Heart left ventricle (tissue), 16 donors: ENCODE results near the gene MED17. TPM values are rescaled to one million over a fixed set of nuclear protein-coding genes. Genes with fewer than 3 reads are reported as not detected.

ENCODE experiments used
- ATAC-seq, 4 donors: fragments of 200-7000 bp; cut with Tn5 transposase; one replicate each; pipeline ENCODE4 v1.9.1; 2020 to 2022; ENCODE audit warnings: moderate library complexity in 4 of 4, mild to moderate bottlenecking in 3 of 4, moderate number of reproducible peaks in 1 of 4
- DNase-seq, 5 donors: peaks; one replicate each; pipeline ENCODE4 v3.0.0-alpha.2; 2020
- H3K27ac ChIP-seq, 12 donors: fragments of 200-600 bp; sonication (generic) in 4 of 12; one replicate each; pipeline versions ENCODE4 v1.5.0 to v1.8.0; 2016 to 2022; ENCODE audit warnings: mild to moderate bottlenecking in 2 of 12
- H3K27me3 ChIP-seq, 9 donors: fragments of 200-600 bp; sonication (generic) in 2 of 9; one replicate each; pipeline versions ENCODE4 v1.5.1 to v1.8.0; 2016 to 2022; ENCODE audit warnings: mild to moderate bottlenecking in 3 of 9
- H3K36me3 ChIP-seq, 9 donors: fragments of 200-600 bp; sonication (generic) in 2 of 9; one replicate each; pipeline versions ENCODE4 v1.5.0 to v1.8.0; 2018 to 2022; ENCODE audit warnings: mild to moderate bottlenecking in 2 of 9
- H3K4me1 ChIP-seq, 12 donors: fragments of 200-600 bp; sonication (generic) in 4 of 12; one replicate each; pipeline versions ENCODE4 v1.5.0 to v1.8.0; 2016 to 2022; ENCODE audit warnings: mild to moderate bottlenecking in 3 of 12
- H3K4me3 ChIP-seq, 12 donors: fragments of 200-600 bp; sonication (generic) in 4 of 12; one replicate each; pipeline versions ENCODE4 v1.5.0 to v1.8.0; 2017 to 2022; ENCODE audit warnings: mild to moderate bottlenecking in 9 of 12, moderate library complexity in 4 of 12
- H3K9me3 ChIP-seq, 12 donors: fragments of 200-600 bp; sonication (generic) in 4 of 12; one replicate each; pipeline versions ENCODE4 v1.5.0 to v1.8.0; 2016 to 2022; ENCODE audit warnings: mild to moderate bottlenecking in 1 of 12
- POLR2A ChIP-seq, 2 donors: fragments of 450-650 bp; IDR thresholded peaks; one replicate each; pipeline ENCODE4 v1.6.1; 2017; ENCODE audit warnings: antibody characterized with exemption in 2 of 2, mild to moderate bottlenecking in 2 of 2, moderate library complexity in 2 of 2
- WGBS, 4 donors: extraction: QIAGEN DNeasy Blood & Tissue Kit in 2 of 4; methylation state at CpG; one replicate each; pipeline versions ENCODE4 v1.1.5 to v1.1.7; 2013 to 2018; 5-methylcytosine and 5-hydroxymethylcytosine counted together
- intact Hi-C, 10 donors: fragments of 100-400 bp; cut with DNase I; formaldehyde crosslinking; loops; one replicate each; pipeline versions ENCODE4 v1.11.1 to v1.14.2; 2022
- polyA plus RNA-seq, 2 donors: library from polyadenylated mRNA; stranded (reverse); fragments of 200-250 nt; gene quantifications; one replicate each; pipeline ENCODE4 v1.2.3, GENCODE V29; 2013
- total RNA-seq, 9 donors: library from RNA; depleted of rRNA in 2 of 9; stranded (reverse); fragments of >200 nt in 2 of 9; fragmentation: NEBNext Ultra II Directional in 3 of 9; extraction: Animal tissue kit (Norgen Biotek cat#: 25700) in 3 of 9; gene quantifications; one replicate each; pipeline versions ENCODE4 v1.1.0 to v1.2.4, GENCODE V29; 2016 to 2023
- TF ChIP-seq, protein P1 (sequence below), 12 donors: fragments of 200-600 bp; sonication (generic) in 4 of 12; IDR thresholded peaks; one replicate each; pipeline versions ENCODE4 v1.5.0 to v1.8.0; 2018 to 2022; ENCODE audit warnings: antibody characterized with exemption in 12 of 12, mild to moderate bottlenecking in 5 of 12
- donor health status: ischemic (EF 13 %, LVEDD 7.1; RV severe dilation, severe dysfunction).
- donor health status: healthy with polysubstance abuse.
- donor health status: DM: no; HTN: yes; CAD: no.
- donor health status: DM: no; HTN: no; CAD: no.
- donor health status: ischemic (EF 25% LVEDD 6.9; RV normal size, moderate dysfunction).
- donor health status: ischemic (EF 25% LVEDD 5.7; RV mildly dilated, moderate dysfunction).
- donor health status: healthy.
- donor health status: DM: yes; HTN: yes; CAD: no.
- donor health status: ischemic (EF 35%, LVEDD 5.7; RV mildly dilated, moderate dysfunction).
- donor health status: nonischemic (EF 11% LVEDD 7.7; RV severe dilation, severe dysfunction).
- donor health status: DM: yes; HTN: yes; CAD: no.
- donor health status: PGD.
- donor health status: ischemic (EF 29% LVEDD 5.4; RV normal size, mild dysfunction).
- donor health status: nonischemic (EF 23%, LVEDD 6.1; RV moderate dilation, normal function).

Gene MED17
- total and polyA plus RNA-seq, 11 donors, result 9.2 to 28.6 (median 16.1) TPM

DNA sequence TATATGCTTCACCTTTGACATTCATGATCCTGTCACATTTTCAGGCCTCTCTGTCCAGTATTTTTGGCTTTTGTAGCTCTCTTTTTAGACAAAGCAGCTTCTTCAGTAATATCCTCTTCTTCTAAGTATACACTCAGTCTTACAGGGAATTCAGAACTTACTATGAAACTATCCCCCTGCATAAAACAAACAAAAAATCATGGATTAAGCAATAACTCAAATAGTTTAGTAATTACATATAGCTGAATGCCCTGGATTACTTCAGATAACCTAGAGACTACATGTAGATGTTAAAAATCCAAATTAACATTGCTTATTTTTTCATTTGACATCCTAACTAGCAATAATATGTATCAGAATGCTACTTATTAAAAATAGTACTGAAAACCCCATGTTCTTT, 48.0 kb upstream of the MED17 start:
- peaks cover 0 to 88% (median 76%) of the 10 kb centered on the region in 9 donors for H3K36me3 ChIP-seq
- H3K27ac ChIP-seq, result no peak overlapping the region
- H3K9me3 ChIP-seq, result no peaks in the 10 kb centered on the region
- H3K4me3 ChIP-seq, result no peak overlapping the region
- ATAC-seq (no peak), DNase-seq (no peak)
- intact Hi-C loops, result no loop called here
- TF ChIP-seq POLR2A (IDR thresholded peaks at IDR 0.05), result no peak
- H3K4me1 ChIP-seq, result peaks cover 0 to 54% (median 29%) of the 10 kb centered on the region in 12 donors
- H3K27me3 ChIP-seq, result no peaks in the 10 kb centered on the region

DNA sequence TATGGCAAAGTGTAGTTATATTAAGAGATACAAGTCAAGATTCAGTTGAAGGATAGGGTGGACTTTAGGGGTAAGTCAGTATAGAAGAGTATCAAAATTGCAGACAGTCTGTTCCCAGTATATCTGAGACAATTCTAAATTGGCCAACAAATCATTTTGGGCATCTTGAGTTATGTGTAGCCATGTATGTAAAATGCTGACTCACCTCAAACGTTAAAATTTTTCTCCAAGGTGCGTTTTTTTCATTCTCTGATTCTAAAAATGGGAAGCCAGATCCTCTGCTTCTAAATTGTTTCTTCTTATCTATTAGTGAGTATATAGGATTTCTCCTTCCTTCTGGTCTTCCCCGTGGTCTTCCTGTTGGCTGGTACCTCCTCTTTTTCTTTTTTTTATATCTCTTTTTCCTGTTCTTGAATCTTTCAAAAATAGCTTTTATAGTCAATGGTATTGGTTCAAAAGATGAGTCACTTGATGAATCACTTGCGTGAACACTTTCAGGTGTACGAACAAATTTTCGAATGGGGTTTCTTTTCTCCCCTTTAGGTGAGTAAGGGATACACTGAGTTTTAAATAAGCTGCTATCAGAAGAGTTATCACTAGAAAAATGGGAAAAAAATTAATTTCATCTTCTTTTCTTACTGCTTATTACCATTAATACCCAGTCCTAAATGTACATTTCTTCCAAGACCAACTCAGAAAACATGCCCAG, 46.0 kb upstream of the MED17 start:
- ATAC-seq, result no peak
- no peak for DNase-seq
- H3K36me3 ChIP-seq, result peaks cover 0 to 69% (median 58%) of the 10 kb centered on the region in 9 donors
- H3K27me3 ChIP-seq, result no peaks in the 10 kb centered on the region
- H3K4me3 ChIP-seq, result peak overlapping the region in 3 of 12 donors; percentile 9 to 85 (median 78)
- TF ChIP-seq, protein P1, sequence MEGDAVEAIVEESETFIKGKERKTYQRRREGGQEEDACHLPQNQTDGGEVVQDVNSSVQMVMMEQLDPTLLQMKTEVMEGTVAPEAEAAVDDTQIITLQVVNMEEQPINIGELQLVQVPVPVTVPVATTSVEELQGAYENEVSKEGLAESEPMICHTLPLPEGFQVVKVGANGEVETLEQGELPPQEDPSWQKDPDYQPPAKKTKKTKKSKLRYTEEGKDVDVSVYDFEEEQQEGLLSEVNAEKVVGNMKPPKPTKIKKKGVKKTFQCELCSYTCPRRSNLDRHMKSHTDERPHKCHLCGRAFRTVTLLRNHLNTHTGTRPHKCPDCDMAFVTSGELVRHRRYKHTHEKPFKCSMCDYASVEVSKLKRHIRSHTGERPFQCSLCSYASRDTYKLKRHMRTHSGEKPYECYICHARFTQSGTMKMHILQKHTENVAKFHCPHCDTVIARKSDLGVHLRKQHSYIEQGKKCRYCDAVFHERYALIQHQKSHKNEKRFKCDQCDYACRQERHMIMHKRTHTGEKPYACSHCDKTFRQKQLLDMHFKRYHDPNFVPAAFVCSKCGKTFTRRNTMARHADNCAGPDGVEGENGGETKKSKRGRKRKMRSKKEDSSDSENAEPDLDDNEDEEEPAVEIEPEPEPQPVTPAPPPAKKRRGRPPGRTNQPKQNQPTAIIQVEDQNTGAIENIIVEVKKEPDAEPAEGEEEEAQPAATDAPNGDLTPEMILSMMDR (IDR thresholded peaks at IDR 0.05), result no peak
- no peak for TF ChIP-seq POLR2A (IDR thresholded peaks at IDR 0.05)
- H3K9me3 ChIP-seq, result no peaks in the 10 kb centered on the region
- intact Hi-C loops, result no loop called here
- H3K4me1 ChIP-seq, result peaks cover 0 to 60% (median 39%) of the 10 kb centered on the region in 12 donors
- H3K27ac ChIP-seq, result peak overlapping the region in 1 of 12 donors; percentile 17
- 64 to 68% (median 66%) methylated on average over 6 of the region's 6 CpGs for WGBS, 4 donors

DNA sequence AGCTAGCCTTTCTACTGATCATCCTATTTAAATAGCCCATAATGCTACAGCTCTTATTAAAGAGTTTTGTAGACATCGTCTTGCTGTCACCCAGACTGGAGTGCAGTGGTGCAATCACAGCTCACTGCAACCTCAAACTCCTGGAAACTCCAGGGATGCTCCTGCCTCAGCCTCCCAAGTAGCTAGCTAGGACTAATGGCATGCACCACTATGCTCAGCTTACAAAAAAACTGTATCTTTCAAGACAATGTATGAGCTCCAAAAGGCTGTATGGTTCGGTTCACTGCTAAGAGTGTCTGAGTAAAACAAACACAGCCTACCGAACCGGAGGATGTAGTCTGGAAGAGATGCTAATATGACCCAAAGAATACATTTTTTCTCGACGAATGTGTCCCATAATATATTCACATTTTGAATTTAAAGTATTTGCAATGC, 45.4 kb upstream of the MED17 start:
- Histone ChIP-seq H3K27ac (peak overlapping the region in 1 of 12 donors; percentile 17), H3K4me3 (peak overlapping the region in 4 of 12 donors; percentile 75 to 92 (median 82))

DNA sequence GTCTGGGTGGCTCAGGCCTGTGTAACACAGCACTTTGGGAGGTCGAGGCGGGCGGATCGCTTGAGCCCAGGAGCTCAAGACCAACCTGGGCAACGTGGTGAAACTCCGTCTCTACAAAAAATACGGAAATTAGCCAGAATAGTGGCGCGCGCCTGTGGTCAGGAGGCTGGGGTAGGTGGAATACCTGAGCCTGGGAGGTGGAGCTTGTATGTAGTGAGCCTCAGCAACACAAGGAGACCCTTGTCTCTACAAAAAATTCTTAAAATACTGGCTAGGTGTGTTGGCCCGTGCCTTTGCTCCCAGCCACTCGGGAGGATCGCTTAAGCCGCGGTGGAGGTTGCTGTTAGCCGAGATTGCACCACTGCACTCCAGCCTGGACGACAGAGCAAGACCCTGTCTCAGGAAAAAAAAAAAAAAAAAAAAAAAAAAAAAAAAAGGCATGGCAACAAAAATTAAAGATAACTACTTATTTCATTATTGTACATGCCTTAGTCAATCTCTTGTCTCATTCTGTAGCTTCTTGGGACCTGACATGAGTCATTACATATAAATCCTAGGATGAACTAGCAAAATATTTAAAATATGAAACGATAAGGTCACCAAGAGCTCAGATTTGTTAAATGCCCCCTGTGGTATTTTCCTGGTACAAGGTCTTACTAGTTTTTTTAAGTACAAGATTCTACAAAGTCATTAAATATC, 43.9 kb upstream of the MED17 start:
- peak overlapping the region in 9 of 12 donors; percentile 86 to 96 (median 94) for H3K27ac ChIP-seq
- no peaks in the 10 kb centered on the region for H3K9me3 ChIP-seq
- H3K4me1 ChIP-seq, result peaks cover 0 to 53% (median 45%) of the 10 kb centered on the region in 12 donors
- intact Hi-C loops, result loop anchor here in 8 of 10 donors (5.0 kb wide), 1 partner anchor 42 kb away; the partner anchor contains the start of gene MED17 (in 8 of the 8)
- peak overlapping the region; percentile 57 to 92 (median 80) for H3K4me3 ChIP-seq
- TF ChIP-seq, protein P1 (IDR thresholded peaks at IDR 0.05), result no peak
- TF ChIP-seq POLR2A (IDR thresholded peaks at IDR 0.05), result no peak
- no peaks in the 10 kb centered on the region for H3K27me3 ChIP-seq
- peaks cover 0 to 50% (median 43%) of the 10 kb centered on the region in 9 donors for H3K36me3 ChIP-seq
- DNase-seq (peak in 1 of 5 donors; percentile 8), ATAC-seq (no peak)
- WGBS, 4 donors, result 21 to 31% (median 26%) methylated on average over 18 of the region's 18 CpGs

More for the DNA sequence above, 45.4 kb upstream of the MED17 start:
- TF ChIP-seq, protein P1 (IDR thresholded peaks at IDR 0.05), result no peak
- TF ChIP-seq POLR2A (IDR thresholded peaks at IDR 0.05), result no peak
- Histone ChIP-seq H3K9me3 (no peaks in the 10 kb centered on the region), H3K4me1 (peaks cover 0 to 54% (median 40%) of the 10 kb centered on the region in 12 donors), H3K36me3 (peaks cover 0 to 65% (median 58%) of the 10 kb centered on the region in 9 donors), H3K27me3 (no peaks in the 10 kb centered on the region)
- intact Hi-C loops, result no loop called here
- no peak for ATAC-seq
- 68 to 75% (median 72%) methylated on average over 6 of the region's 6 CpGs for WGBS, 4 donors
- DNase-seq, result no peak
